Endothelial cell of hepatic sinusoid (primary cell): ENCODE data around the gene LRIG2.
"Not testable (repeated sequence)": the region's sequence is repeated elsewhere in the genome, so short reads cannot be mapped to it uniquely, and the experiment has no call there.

Experiments
- in situ Hi-C: cut with HindIII; loops from 2 replicates; pipeline ENCODE4 v1.10.0; 2017; ENCODE audit warnings: low sequenced_read_pairs

LRIG2 gene

GRCh38 chr1:113125517-113125916 lies 52.5 kb downstream of the LRIG2 start:
- in situ Hi-C loops = loop anchor here (5.0 kb wide), 1 partner anchor 57 kb away; no protein-coding TSS in a partner anchor

- in situ Hi-C loops = loop anchor here (5.0 kb wide), 1 partner anchor 56 kb away; no protein-coding TSS in a partner anchor
Observed at GRCh38 chr1:113126207-113126606, 53.2 kb downstream of the LRIG2 start.

- in situ Hi-C loops = loop anchor here (5.0 kb wide), 1 partner anchor 54 kb away; no protein-coding TSS in a partner anchor
Observed at GRCh38 chr1:113128116-113128515, 55.1 kb downstream of the LRIG2 start.

- in situ Hi-C loops = loop anchor here (5.0 kb wide), 1 partner anchor 53 kb away; no protein-coding TSS in a partner anchor
Observed at GRCh38 chr1:113129529-113130185, 56.7 kb downstream of the LRIG2 start.

GRCh38 chr1:113133038-113133437 lies 60.0 kb downstream of the LRIG2 start:
- in situ Hi-C loops = no loop called here

- in situ Hi-C loops = no loop called here
Observed at GRCh38 chr1:113133759-113134158, 60.8 kb downstream of the LRIG2 start.

GRCh38 chr1:113135460-113135859 lies 62.5 kb downstream of the LRIG2 start:
- in situ Hi-C loops = no loop called here

GRCh38 chr1:113136476-113136875 lies 63.5 kb downstream of the LRIG2 start:
- in situ Hi-C loops = no loop called here

- in situ Hi-C loops = no loop called here
Observed at GRCh38 chr1:113137563-113137962, 64.6 kb downstream of the LRIG2 start.

GRCh38 chr1:113138778-113139177 lies 65.8 kb downstream of the LRIG2 start:
- in situ Hi-C loops = no loop called here

- in situ Hi-C loops = no loop called here
Observed at GRCh38 chr1:113140176-113140575, 67.2 kb downstream of the LRIG2 start.

GRCh38 chr1:113140588-113141446 lies 67.8 kb downstream of the LRIG2 start:
- in situ Hi-C loops = no loop called here

- in situ Hi-C loops = no loop called here
Observed at GRCh38 chr1:113141650-113142473, 68.9 kb downstream of the LRIG2 start.

GRCh38 chr1:113142791-113143190 lies 69.8 kb downstream of the LRIG2 start:
- in situ Hi-C loops = no loop called here

- in situ Hi-C loops = no loop called here
Observed at GRCh38 chr1:113146242-113147072, 73.5 kb downstream of the LRIG2 start.

GRCh38 chr1:113147073-113147625 lies 74.2 kb downstream of the LRIG2 start:
- in situ Hi-C loops = no loop called here

GRCh38 chr1:113147826-113148225 lies 74.8 kb downstream of the LRIG2 start:
- in situ Hi-C loops = no loop called here

- in situ Hi-C loops = not testable (repeated sequence)
Observed at GRCh38 chr1:113150494-113150893, 77.5 kb downstream of the LRIG2 start.

GRCh38 chr1:113153116-113153803 lies 80.3 kb downstream of the LRIG2 start:
- in situ Hi-C loops = no loop called here
